B cell (primary cell): ENCODE measurements around the gene INPP5J. TPM values are rescaled to one million over a fixed set of nuclear protein-coding genes. Genes with fewer than 3 reads are reported as not detected.

Source experiments
- ATAC-seq: fragments of 200-7000 bp; cut with Tn5 transposase; one replicate; pipeline ENCODE4 v1.10.0; 2021; ENCODE audit warnings: low read depth, mild to moderate bottlenecking, moderate number of reproducible peaks, moderate library complexity
- CTCF ChIA-PET: fragments of 350-600 bp; sonication (Branson Sonifier 250); formaldehyde crosslinking; loops from one replicate; lab custom pipeline; 2021; ENCODE audit warnings: antibody characterized with exemption, inconsistent platforms; lab: Charles Lee
- POLR2A ChIA-PET: fragments of 350-600 bp; sonication (Branson Sonifier 250); formaldehyde crosslinking; loops from one replicate; lab custom pipeline; 2021; ENCODE audit warnings: antibody characterized with exemption; lab: Charles Lee
- DNase-seq: peaks from one replicate; pipeline ENCODE4 v3.0.0; 2013
- H2AFZ ChIP-seq: 2 replicates; pipeline ENCODE4 v1.6.1; 2012; ENCODE audit warnings: mild to moderate bottlenecking, low read depth, low read length; ENCODE audit not compliant: insufficient read depth, poor library complexity, severe bottlenecking
- H3K27ac ChIP-seq, 2 donors: 1 replicate in 1 of 2; 2 replicates in 1 of 2; pipeline ENCODE4 v1.5.1; 2012 to 2013; ENCODE audit warnings: low read length in 2 of 2, mild to moderate bottlenecking in 2 of 2, moderate library complexity in 1 of 2
- H3K27me3 ChIP-seq, 4 experiments: fragments of 200-600 bp in 1 of 4; sonication (generic) in 1 of 4; replicated peaks in 1 of 4; 1 replicate in 2 of 4; 2 replicates in 2 of 4; pipeline versions ENCODE4 v1.6.1 to v1.7.0; 2013 to 2016; ENCODE audit warnings: low read length in 3 of 4, mild to moderate bottlenecking in 2 of 4, mixed read lengths in 1 of 4, moderate library complexity in 1 of 4; ENCODE audit not compliant: insufficient read depth in 4 of 4, control insufficient read depth in 3 of 4; ENCODE audit errors: control extremely low read depth in 1 of 4
- H3K36me3 ChIP-seq, 2 experiments: replicated peaks in 1 of 2; 1 replicate in 1 of 2; 2 replicates in 1 of 2; pipeline versions ENCODE4 v1.6.1 to v1.7.1; 2013; ENCODE audit warnings: low read length in 1 of 2; ENCODE audit not compliant: insufficient read depth in 2 of 2, control insufficient read depth in 1 of 2; ENCODE audit errors: control extremely low read depth in 1 of 2, extremely low read depth in 1 of 2
- H3K4me1 ChIP-seq, 2 donors: fragments of 200-600 bp in 1 of 2; sonication (generic) in 1 of 2; 1 replicate in 1 of 2; 2 replicates in 1 of 2; pipeline versions ENCODE4 v1.5.1 to v1.6.1; 2013 to 2017; ENCODE audit warnings: low read length in 2 of 2; ENCODE audit not compliant: control insufficient read depth in 2 of 2, insufficient read depth in 2 of 2
- H3K4me2 ChIP-seq: replicated peaks from 2 replicates; pipeline ENCODE3; 2012; ENCODE audit warnings: mild to moderate bottlenecking, low read depth, low read length; ENCODE audit not compliant: poor library complexity, severe bottlenecking
- H3K4me3 ChIP-seq, 5 experiments: fragments of 200-600 bp in 1 of 5; sonication (generic) in 1 of 5; 1 replicate in 3 of 5; 2 replicates in 2 of 5; pipeline versions ENCODE4 v1.5.1 to v1.7.0; 2011 to 2016; ENCODE audit warnings: low read length in 4 of 5, mild to moderate bottlenecking in 4 of 5, low read depth in 2 of 5, control low read depth in 1 of 5, moderate library complexity in 1 of 5; ENCODE audit not compliant: insufficient read depth in 1 of 5; ENCODE audit errors: control extremely low read depth in 1 of 5, extremely low read depth in 1 of 5
- H3K79me2 ChIP-seq: fragments of 200-600 bp; sonication (generic); one replicate; pipeline ENCODE4 v1.6.0; 2016; ENCODE audit warnings: low read length; ENCODE audit not compliant: control insufficient read depth, insufficient read depth
- H3K9ac ChIP-seq: fragments of 200-600 bp; sonication (generic); 2 replicates; pipeline ENCODE4 v1.6.1; 2017; ENCODE audit warnings: mild to moderate bottlenecking, low read length, moderate library complexity
- H3K9me3 ChIP-seq, 3 donors: one replicate each; pipeline versions ENCODE4 v1.6.1 to v1.7.1; 2013; ENCODE audit warnings: low read length in 2 of 3; ENCODE audit not compliant: control insufficient read depth in 2 of 3, insufficient read depth in 1 of 3; ENCODE audit errors: control extremely low read depth in 1 of 3
- H4K20me1 ChIP-seq: 2 replicates; pipeline ENCODE4 v1.6.0; 2012; ENCODE audit warnings: mild to moderate bottlenecking, low read length; ENCODE audit not compliant: insufficient read depth, control insufficient read depth, poor library complexity, severe bottlenecking
- H3K27ac Mint-ChIP-seq: one replicate; pipeline ENCODE4 v1.8.0; 2021; ENCODE audit warnings: mixed read lengths
- H3K27me3 Mint-ChIP-seq: one replicate; pipeline ENCODE4 v1.8.0; 2021; ENCODE audit warnings: mixed read lengths
- H3K4me1 Mint-ChIP-seq: one replicate; pipeline ENCODE4 v1.8.0; 2021; ENCODE audit warnings: mixed read lengths
- H3K4me3 Mint-ChIP-seq: one replicate; pipeline ENCODE4 v1.8.0; 2021; ENCODE audit warnings: mixed read lengths
- H3K9me3 Mint-ChIP-seq: one replicate; pipeline ENCODE4 v1.8.0; 2022; ENCODE audit warnings: mixed read lengths; ENCODE audit not compliant: insufficient read depth
- CTCF ChIP-seq: fragments of 200-600 bp; IDR thresholded peaks from one replicate; pipeline ENCODE4 v1.8.0; 2022; ENCODE audit warnings: antibody characterized with exemption, mild to moderate bottlenecking
- EZH2 ChIP-seq: IDR thresholded peaks from 2 replicates; pipeline ENCODE4 v1.6.1; 2012; ENCODE audit warnings: borderline replicate concordance, low read depth, mild to moderate bottlenecking, moderate library complexity, low read length; ENCODE audit not compliant: insufficient read depth, poor library complexity, severe bottlenecking
- WGBS: methylation state at CpG from one replicate; pipeline ENCODE4 v1.1.5; 2013; ENCODE audit warnings: missing lambda C conversion rate; ENCODE audit not compliant: insufficient coverage; 5-methylcytosine and 5-hydroxymethylcytosine counted together
- intact Hi-C: fragments of 100-400 bp; cut with micrococcal nuclease; formaldehyde crosslinking; loops from one replicate; pipeline ENCODE4 v1.10.0; 2022
- polyA plus RNA-seq: library from polyadenylated mRNA; depleted of rRNA; stranded (reverse); fragments of >200 nt; gene quantifications from 2 replicates; pipeline ENCODE4 v1.2.3, GENCODE V29; 2012
- total RNA-seq, 2 donors: library from RNA; stranded (reverse); fragments of 120-200 nt in 1 of 2; gene quantifications; 1 replicate in 1 of 2; 2 replicates in 1 of 2; pipeline versions ENCODE4 v1.2.3 to v1.2.4, GENCODE V29; 2013 to 2022

Gene INPP5J
- total and polyA plus RNA-seq, 2 donors (not counting 1 experiment from before 2014, with no cell fraction given): 0.07 to 0.52 TPM

DNA sequence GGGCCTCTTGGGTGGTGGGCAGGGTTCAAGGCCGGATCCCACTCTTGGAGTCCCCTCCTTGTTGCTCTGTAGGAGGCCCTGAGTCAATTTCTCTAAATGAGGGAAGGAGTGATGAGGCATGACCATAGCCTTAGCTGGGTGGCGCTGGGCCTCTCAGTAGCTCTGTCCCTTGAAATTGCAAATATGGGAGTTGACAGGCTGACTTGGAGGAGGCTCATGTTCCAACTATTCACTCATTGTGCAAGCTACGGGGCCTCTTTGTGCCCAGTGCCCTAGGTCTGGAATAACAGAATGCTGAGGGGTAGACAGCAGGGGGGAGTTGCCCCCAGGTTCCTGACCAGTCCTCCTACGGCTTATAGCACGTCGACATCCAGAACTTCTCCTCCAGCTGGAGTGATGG is 23.4 kb upstream of the INPP5J start:
- no peak overlapping the region for H3K27ac Mint-ChIP-seq
- TF ChIP-seq CTCF (no peak), EZH2 (no peak)
- intact Hi-C loops: no loop called here
- no peaks in the 10 kb centered on the region for H3K36me3 ChIP-seq
- no peaks in the 10 kb centered on the region for H3K9me3 ChIP-seq
- H3K4me3 Mint-ChIP-seq: no peak overlapping the region
- 100% methylated on average over 2 of the region's 6 CpGs for WGBS
- H4K20me1 ChIP-seq: no peaks in the 10 kb centered on the region
- ChIA-PET POLR2A (interaction anchor here (0.6 kb wide), 1 partner anchor 60 kb away, joined by 3 read pairs; the partner anchor contains the start of gene RNF185), CTCF (no interaction called here)
- no peaks in the 10 kb centered on the region for H3K9me3 Mint-ChIP-seq
- H3K27me3 ChIP-seq: no peaks in the 10 kb centered on the region
- H2AFZ ChIP-seq: no peak overlapping the region
- no peak overlapping the region for H3K4me3 ChIP-seq
- ATAC-seq: no peak
- H3K27ac ChIP-seq: no peak overlapping the region
- H3K79me2 ChIP-seq: no peaks in the 10 kb centered on the region
- no peaks in the 10 kb centered on the region for H3K27me3 Mint-ChIP-seq
- H3K4me2 ChIP-seq: no peak overlapping the region
- no peaks in the 10 kb centered on the region for H3K4me1 Mint-ChIP-seq
- DNase-seq: no peak
- no peak overlapping the region for H3K9ac ChIP-seq
- H3K4me1 ChIP-seq: no peaks in the 10 kb centered on the region

- WGBS: 98% methylated on average over 23 of the region's 34 CpGs
- H3K4me3 Mint-ChIP-seq: no peak overlapping the region
- H2AFZ ChIP-seq: no peak overlapping the region
- no peaks in the 10 kb centered on the region for H3K9me3 Mint-ChIP-seq
- H3K9ac ChIP-seq: no peak overlapping the region
- H3K4me1 ChIP-seq: no peaks in the 10 kb centered on the region
- no peaks in the 10 kb centered on the region for H3K36me3 ChIP-seq
- H3K27ac Mint-ChIP-seq: no peak overlapping the region
- no peaks in the 10 kb centered on the region for H3K9me3 ChIP-seq
- no peak overlapping the region for H3K4me3 ChIP-seq
- CTCF ChIA-PET: no interaction called here
- POLR2A ChIA-PET: no interaction called here
- TF ChIP-seq EZH2 (no peak), CTCF (no peak)
- H3K27ac ChIP-seq: no peak overlapping the region
- no peaks in the 10 kb centered on the region for H3K4me1 Mint-ChIP-seq
- H3K27me3 ChIP-seq: no peaks in the 10 kb centered on the region
- no peaks in the 10 kb centered on the region for H4K20me1 ChIP-seq
- ATAC-seq: no peak
- H3K27me3 Mint-ChIP-seq: no peaks in the 10 kb centered on the region
- DNase-seq: no peak
- intact Hi-C loops: no loop called here
- no peak overlapping the region for H3K4me2 ChIP-seq
- H3K79me2 ChIP-seq: no peaks in the 10 kb centered on the region
These were observed 22.7 kb upstream of the INPP5J start for GRCh38 chr22:31099841-31100761.
